Activated CD4-positive, alpha-beta T cell treated with anti-CD3 and anti-CD28 coated beads, Interleukin-10, Interleukin-2, amounts not matched to agents 100 ng/mL and 50 ng/mL, durations not matched to agents 16 hours and 8 hours (primary cell): ENCODE data around the gene SLC26A8.
"Not testable (repeated sequence)": the region's sequence is repeated elsewhere in the genome, so short reads cannot be mapped to it uniquely, and the experiment has no call there.

ENCODE experiments used
- DNase-seq: peaks from one replicate; pipeline ENCODE4 v3.0.0-alpha.2; 2020

The SLC26A8 gene

DNA sequence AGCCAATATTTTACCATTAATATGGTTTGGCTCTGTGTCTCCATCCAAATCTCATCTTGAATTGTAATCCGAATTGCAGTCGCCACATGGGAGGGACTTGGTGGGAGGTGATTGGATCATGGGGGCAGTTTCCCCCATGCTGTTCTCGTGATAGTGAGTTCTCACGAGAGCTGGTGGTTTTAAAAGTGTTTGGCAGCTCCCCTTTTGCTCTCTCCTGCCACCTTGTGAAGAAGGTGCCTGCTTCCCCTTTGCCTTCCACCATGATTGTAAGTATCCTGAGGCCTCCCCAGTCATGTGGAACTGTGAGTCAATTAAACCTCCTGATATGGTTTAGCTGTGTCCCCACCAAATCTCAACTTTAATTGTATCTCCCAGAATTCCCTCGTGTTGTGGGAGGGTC, 85.2 kb downstream of the SLC26A8 start:
- not testable (repeated sequence) for DNase-seq

DNA sequence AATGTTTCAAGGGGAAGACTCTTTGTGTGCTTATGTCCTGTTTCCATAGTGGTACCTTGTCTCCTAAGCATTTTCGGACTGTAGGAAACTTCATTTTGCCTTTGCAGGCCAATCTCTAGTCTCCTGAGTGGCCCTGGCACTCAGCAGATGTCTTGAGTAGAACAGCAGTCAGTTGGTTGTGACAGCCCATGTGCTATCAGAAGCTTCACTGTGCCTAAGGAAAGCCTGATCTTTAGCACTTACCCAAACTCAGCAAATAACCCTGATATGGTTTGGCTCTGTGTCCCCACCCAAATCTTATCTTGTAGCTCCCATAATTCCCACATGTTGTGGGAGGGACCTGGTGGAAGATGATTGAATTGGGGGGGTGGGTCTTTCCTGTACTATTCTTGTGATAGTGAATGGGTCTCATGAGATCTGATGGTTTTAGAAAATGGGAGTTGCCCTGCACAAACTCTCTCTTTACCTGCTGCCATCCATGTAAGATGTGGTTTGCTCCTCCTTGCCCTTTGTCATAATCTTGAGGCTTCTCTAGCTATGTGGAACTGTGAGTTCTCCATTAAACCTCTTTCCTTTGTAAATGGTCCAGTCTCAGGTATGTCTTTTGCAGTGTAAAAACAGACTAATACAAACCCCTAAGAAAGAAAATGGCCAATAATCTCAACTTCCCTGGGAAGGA, 87.6 kb downstream of the SLC26A8 start:
- DNase-seq, result no peak

DNA sequence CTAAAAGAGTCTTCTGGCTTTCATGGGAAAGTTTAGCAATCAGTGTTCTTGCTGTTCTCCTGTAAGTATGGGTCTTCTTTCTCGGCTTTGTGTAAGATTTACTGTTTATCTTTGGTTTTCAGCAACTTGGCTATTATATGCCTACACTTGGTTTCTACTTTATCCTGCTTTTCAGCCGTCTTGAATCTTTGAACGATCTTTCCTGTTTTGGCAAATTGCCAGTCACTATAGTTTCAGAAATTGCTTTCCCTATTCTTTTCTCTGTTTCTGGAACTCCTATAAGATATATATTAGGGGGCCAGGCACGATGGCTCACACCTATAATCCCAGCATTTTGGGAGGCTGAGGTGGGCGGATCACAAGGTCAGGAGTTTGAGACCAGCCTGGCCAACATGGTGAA, 89.0 kb downstream of the SLC26A8 start:
- no peak for DNase-seq

DNA sequence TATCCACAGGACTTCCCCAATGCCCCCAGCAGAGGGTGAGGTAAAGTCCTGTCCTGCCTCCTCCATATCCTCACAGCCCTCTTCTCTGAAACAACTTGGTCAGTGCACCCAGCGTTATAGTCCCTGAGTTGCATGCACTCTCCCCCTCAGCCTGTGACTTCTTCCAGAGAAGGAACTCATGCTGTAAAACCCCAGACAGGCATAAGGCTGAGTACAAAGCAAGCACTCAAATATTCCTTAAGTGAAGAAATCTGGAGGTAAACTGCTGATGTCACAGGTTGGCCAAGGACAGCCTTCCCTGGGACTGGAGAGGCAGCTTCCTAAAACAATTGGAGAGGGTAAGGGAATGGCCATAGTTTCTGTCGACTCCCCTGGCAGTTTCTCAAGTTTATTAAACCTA, 90.6 kb downstream of the SLC26A8 start:
- DNase-seq, result no peak

DNA sequence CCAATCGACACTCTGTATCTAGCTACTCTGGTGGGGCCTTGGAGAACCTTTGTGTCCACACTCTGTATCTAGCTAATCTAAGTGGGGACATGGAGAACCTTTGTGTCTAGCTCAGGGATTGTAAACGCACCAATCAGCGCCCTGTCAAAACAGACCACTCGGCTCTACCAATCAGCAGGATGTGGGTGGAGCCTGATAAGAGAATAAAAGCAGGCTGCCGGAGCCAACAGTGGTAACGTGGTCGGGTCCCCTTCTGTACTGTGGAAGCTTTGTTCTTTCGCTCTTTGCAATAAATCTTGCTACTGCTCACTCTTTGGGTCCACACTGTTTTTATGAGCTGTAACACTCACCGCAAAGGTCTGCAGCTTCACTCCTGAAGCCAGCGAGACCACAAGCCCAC, 92.6 kb downstream of the SLC26A8 start:
- not testable (repeated sequence) for DNase-seq

DNA sequence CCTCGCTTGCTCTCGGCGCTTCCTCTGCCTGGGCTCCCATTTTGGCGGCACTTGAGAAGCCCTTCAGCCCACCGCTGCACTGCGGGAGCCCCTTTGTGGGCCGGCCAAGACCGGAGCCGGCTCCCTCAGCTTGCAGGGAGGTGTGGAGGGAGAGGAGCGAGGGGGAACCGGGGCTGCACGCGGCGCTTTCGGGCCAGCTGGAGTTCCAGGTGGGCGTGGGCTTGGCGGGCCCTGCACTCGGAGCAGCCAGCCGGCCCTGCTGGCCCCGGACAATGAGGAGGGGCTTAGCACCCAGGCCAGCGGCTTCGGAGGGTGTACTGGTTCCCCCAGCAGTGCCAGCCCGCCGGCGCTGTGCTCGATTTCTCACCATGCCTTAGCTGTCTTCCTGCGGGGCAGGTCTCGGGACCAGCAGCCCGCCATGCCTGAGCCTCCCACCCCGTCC, 93.3 kb downstream of the SLC26A8 start:
- DNase-seq, result no peak

DNA sequence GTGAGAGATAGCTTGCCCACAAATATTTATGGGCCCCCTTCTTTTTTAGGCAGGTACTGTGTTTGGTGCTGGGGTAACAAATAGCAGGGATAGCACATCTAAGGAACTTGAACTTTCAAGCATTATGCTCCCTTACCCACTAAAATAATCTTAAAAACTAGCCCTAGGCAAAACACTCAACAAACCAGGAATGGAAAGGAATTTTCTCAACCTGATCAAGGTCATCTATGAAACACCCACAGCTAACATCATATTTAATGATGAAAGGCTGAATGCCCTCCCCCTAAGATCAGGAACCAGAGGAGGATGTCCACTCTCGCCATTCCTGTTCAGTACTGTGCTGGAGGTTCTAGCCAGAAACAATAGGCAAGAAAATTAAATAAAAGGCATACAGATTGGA, 94.8 kb downstream of the SLC26A8 start:
- no peak for DNase-seq

DNA sequence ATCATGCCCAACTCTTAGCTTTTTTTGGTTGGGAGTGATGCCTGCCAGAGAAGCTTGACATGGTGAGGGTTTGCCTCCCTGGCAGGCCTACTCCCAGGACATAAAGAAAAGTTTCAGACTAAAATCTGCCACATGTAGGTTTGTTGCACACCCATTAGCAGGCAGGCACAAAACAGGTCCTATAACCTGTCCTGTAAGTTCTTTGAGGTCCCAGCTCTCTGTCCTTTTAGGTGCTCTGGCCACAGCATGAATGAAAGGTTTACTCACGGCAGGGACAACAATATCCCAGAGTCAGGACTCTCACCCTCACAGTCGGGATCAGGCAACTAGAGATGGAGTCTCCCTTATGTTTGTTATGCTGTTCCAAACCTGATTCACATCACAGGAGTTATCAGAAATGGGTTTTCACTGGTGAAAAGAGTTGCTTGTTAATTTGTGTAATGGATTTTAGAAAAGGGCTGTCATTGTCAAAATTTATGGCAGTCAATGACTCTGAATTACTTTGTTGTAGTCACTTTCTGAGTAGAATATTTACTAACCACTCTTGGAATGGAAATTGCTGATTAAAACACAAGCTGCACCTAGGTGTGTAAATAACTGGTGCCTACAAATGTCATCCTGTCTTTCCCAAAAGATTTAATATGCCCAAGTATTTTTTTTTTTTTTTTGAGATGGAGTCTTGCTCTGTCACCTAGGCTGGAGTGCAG, 97.8 kb downstream of the SLC26A8 start:
- no peak for DNase-seq

DNA sequence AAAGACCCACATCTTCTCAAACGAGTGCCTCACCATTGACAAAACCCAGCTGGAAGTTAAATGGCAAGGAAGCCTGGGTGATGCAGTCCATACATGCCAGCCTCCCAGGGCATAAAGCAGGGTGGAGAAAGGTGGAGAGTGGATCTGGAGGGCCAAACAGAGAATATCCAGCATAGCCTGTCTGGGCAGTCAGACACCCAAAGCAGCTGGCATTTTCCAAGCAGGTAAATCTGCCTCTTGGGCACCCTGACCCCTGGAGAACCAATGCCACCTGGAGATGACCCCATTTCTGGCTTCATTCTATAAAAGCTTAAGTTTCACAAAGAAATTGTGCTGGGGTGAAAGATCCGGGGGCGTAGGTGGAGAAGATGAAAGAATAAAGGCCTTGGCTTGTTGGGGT, 98.5 kb downstream of the SLC26A8 start:
- no peak for DNase-seq

DNA sequence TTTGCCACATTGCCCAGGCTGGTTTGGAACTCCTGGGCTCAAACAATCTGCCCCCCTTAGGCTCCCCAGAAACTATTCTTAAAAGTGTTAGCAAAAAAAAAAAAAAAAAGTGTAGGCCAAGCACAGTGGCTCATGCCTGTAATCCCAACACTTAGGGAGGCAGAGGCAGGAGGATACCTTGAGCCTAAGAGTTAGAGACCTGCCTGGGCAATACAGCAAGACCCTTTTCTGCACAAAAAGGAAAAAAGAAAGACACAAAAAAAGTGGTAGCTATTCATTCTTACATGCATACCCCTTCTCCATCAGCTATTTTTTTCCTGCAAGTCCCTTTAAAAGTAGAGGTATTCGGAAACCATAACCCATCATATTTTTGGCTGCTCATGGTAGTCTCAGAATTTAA, 100.3 kb downstream of the SLC26A8 start:
- DNase-seq, result no peak

DNA sequence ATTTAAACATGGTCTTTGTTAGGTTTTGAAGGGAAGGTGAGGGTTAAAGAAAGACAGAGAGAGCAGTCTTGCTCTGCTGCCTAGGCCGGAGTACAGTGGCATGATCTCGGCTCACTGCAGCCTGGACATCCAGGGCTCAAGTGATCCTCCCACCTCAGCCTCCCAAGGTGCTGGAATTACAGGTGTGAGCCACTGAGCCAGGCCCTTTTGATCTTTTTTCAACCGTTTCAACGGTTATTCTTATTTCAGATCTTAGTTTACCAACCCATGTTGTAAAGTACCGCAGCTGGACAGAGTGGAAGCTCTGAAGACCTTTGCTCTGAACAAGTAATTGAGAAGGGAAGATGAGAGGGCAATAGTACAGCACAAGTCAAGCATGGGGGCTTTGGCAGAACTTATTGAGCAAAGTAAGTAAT, 102.3 kb downstream of the SLC26A8 start:
- DNase-seq, result no peak

DNA sequence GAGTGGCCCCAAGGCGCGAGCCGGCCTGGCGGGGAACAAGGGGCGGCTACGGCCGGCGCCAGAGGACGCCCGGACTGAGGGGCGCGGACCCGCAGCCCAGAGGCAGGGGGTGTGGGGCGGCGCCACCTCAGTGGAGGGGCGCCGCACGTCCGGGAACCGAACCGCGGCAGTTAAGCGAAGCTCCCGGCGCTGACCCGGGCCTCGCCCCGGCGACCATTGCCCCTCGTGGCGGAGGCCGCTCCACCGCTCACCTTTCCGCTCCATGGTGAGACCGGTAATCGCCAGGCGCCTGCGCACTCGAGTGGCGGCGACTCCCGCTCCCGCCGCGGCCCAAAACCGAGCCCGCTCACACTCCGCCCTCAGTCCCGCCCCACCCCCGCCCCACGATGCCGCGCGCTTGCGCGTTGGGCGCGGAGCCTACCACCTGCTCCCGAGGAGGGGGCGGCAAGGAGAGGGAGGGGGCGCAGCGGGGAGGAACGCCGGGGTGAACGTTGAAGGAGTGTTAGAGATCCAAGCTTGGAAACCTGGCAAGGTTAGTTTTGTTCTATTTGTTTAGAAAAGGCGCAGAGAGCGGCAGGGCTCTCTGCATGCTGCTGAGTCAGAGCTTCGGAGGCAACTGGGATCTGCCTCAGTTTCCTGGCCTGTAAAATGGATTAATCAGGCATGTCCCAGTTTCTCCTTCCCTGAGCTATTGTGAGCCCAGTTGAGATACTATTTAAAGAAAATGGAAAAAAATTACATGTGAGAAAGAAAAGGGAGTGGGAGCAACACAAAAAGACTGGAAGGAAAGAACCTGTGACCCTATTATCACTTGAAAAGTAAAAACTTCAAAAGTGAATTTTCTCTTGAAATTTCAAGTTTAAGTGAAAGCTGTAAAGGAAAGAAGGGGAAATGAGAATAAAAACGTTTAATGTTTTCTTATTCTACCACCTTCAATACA, 103.4 kb downstream of the SLC26A8 start, which contains the start of gene SRPK1:
Gene SRPK1 (minus strand): TSS at position 306 of the 940 bp plus-strand sequence. CDS start 42 bp downstream, at position 264.
- peak; percentile 94 for DNase-seq

DNA sequence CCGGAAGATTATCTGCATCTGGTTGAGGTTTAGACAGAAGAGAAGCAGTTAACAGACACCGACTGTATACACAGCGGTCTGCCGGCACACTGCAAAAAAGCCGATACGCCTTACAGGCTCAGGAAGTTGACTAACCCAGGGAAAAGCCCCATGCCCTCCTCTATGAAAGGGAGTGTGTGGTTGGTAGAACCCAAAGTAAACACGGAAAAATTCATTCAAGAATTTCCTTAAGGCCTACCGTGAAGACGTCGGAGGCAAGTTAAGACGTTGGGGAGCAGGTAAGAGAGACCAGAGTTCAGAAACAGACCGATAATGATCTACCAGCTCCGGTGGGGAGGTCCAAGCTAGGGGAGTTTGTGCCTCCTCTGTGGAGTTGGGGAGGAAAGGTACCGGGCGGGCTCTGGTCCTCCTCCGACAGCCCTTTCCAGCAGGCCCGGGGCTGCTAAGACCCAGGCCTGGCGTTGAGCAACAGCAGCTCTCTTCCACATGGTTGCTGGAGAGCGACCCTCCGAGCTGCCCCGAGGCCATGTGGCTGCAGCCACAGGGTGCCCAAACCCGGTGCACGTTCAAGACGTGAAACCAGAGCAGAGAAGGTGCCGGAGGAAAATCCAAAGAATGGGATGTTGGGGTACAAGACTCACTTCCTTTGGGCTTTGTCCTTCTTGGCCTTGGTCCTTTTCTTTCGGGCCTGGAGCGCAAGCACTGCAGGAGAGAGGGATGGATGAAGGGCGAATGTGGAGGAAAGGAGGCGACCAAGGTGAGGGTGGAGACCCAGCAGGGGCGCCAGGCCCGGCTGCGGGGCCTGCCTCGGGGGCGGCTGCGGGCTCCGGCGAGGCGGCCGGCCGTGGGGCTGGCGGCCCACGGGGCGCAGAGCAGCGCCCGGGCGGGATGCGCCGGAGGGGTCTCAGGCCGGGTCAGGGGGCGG, 104.4 kb downstream of the SLC26A8 start:
- DNase-seq, result peak; percentile 82

DNA sequence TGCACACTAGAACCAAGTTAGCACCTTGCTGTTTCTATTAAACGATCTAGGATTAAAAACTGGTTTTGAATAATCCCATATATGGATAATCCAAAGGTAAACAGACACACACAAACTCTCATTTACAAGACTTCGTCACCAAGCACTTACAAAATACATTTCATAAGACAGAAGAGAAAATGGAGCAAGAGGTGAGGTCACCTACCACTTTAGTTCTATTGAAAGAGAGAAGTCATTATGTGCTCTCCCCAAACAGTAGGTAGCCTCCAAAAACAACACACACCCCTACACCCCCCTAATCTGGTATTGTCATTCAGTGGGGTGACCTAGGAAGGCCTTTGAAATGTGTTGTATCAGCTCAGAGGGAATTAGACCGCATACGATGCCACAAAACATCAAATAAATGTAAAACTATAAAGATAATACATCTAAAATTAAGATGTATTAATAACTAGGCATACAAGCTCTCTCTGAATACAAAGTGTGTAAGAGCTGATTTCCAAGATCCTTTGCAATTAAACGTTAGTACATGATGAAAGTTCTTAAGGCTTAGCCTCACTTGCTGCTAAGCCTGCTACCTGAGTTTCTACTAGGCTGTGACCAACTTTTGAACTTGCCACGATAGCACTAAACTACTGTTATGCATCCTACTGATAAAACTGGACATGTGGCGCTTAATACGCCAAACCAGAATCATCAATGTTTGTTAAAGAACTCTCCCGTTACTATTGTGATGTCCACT, 105.2 kb downstream of the SLC26A8 start:
- peak; percentile 12 for DNase-seq

DNA sequence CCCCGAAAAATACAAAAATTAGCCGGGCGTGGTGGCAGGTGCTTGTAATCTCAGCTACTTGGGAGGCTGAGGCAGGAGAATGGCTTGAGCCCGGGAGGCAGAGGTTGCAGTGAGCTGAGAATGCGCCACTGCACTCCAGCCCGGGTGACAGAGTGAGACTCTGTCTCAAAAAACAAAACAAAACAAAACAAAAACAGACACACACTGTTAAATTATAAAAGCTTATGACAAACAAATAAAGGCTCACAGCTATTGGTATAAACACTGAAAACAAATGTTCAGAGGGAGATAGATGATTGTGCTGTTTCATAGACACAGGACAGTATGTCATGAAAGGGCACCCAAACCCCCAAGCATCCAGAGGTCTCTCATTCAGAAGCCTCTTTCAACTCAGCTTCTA, 107.5 kb downstream of the SLC26A8 start:
- not testable (repeated sequence) for DNase-seq

DNA sequence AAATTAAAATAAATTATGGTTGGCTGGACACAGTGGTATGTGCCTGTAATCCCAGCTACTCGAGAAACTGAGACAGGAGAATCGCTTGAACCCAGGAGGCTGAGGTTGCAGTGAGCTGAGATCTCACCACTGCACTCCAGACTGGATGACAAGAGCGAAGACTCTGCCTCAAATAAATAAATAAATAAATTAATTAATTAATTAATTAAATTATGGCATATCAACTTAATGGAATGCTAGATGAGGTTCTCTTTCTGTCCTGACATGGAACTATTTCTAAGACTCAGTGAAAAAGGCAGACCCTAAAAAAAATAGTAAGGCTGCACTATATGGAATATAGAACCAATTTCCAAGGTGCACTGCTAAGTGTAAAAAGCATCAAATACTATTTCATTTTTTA, 108.4 kb downstream of the SLC26A8 start:
- DNase-seq, result no peak

DNA sequence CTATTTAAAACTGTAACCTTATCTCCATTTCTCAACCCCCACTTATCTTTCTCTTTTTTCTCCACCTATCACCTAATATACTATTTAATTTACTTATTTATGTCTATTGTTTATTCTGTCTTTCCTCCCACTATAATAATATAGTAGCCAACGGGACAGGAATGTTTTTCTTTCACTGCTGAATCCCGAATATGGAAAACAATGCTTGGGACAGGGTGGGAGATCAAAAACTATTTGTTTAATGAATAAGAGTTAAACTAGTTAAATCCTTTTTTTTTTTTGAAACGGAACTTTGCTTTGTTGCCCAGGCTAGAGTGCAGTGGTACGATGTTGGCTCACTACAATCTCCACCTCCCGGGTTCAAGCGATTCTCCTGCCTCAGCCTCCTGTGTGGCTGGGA, 109.9 kb downstream of the SLC26A8 start:
- DNase-seq, result no peak

DNA sequence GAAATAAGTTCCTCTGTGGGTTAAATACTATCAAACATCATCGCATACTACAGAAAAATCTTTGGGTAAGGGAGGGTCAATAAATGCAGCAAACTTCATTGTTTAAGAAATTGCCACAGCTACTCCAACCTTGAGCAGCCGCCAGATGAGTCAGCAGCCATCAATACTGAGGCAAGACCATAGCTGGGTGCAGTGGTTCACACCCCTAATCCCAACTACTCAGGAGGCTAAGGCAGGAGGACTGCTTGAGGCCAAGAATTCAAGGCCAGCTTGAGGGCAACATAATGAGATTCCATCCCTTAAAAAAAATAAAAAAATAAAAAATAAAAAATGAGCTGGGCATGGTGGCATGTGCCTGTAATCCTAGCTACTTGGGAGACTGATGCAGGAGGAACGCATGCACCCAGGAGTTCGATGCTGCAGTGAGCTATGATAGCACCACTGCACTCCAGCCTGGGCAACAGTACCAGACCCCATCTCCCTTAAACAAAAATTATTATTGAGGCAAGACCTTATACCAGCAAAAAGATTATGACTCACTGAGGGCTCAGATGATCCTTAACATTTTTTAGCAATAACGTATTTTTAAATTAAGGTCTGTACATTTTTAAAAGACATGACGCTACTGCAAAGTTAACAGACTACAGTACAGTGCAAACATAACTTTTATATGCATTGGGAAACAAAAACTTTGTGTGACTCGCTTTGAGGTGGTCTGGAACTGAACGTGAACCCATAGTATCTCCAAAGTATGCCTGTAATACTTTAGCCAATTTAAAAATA, 112.4 kb downstream of the SLC26A8 start:
- no peak for DNase-seq

DNA sequence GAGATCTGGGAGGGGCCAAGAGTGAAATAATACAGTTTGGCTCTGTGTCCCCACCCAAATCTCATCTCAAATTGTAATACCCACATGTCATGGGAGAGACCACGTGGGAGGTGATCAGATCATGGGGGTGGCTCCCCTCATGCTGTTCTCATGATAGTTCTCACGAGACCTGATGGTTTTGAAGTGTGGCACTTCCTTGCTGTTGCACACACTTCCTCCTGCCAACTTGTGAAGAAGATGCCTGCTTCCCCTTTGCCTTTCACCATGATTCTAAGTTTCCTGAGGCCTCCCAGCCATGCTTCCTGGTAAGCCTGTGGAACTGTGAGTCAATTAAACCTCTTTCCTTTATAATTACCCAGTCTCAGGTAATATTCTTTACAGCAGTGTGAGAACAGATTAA, 114.9 kb downstream of the SLC26A8 start:
- not testable (repeated sequence) for DNase-seq

DNA sequence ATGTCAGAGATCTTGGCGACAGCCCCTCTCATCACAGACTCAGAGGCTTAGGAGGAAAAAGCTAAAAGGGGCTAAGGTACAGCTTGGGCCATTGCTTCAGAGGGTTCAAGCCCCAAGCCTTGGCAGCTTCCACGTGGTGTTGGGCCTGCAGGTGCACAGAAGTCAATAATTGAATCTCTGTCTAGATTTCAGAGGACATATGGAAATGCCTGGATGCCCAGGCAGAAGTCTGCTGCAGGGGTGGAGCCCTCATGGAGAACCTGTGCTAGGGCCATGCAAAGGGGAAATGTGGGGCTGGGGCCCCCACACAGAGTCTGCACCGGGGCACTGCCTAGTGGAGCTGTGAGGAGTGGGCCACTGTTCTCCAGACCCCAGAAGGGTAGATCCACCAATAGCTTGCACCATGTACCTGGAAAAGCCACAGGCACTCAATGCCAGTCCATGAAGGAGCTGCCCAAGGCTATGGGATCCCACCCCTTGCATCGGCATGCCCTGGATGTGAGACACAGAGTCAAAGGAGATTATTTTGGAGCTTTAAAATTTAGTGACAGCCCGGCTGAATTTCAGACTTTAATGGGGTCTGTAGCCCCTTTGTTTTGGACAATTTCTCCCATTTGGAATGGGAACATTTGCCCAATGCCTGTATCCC, 115.6 kb downstream of the SLC26A8 start:
- DNase-seq, result not testable (repeated sequence)
